IPS-11a (cell line): Measurements from ENCODE around the gene WDFY3.

Experiments used
- H3K4me3 ChIP-seq: one replicate; pipeline ENCODE4 v1.5.1; 2013; ENCODE audit warnings: low read depth, low read length, control low read depth

The WDFY3 gene, protein sequence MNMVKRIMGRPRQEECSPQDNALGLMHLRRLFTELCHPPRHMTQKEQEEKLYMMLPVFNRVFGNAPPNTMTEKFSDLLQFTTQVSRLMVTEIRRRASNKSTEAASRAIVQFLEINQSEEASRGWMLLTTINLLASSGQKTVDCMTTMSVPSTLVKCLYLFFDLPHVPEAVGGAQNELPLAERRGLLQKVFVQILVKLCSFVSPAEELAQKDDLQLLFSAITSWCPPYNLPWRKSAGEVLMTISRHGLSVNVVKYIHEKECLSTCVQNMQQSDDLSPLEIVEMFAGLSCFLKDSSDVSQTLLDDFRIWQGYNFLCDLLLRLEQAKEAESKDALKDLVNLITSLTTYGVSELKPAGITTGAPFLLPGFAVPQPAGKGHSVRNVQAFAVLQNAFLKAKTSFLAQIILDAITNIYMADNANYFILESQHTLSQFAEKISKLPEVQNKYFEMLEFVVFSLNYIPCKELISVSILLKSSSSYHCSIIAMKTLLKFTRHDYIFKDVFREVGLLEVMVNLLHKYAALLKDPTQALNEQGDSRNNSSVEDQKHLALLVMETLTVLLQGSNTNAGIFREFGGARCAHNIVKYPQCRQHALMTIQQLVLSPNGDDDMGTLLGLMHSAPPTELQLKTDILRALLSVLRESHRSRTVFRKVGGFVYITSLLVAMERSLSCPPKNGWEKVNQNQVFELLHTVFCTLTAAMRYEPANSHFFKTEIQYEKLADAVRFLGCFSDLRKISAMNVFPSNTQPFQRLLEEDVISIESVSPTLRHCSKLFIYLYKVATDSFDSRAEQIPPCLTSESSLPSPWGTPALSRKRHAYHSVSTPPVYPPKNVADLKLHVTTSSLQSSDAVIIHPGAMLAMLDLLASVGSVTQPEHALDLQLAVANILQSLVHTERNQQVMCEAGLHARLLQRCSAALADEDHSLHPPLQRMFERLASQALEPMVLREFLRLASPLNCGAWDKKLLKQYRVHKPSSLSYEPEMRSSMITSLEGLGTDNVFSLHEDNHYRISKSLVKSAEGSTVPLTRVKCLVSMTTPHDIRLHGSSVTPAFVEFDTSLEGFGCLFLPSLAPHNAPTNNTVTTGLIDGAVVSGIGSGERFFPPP (N-terminal part only)

DNA sequence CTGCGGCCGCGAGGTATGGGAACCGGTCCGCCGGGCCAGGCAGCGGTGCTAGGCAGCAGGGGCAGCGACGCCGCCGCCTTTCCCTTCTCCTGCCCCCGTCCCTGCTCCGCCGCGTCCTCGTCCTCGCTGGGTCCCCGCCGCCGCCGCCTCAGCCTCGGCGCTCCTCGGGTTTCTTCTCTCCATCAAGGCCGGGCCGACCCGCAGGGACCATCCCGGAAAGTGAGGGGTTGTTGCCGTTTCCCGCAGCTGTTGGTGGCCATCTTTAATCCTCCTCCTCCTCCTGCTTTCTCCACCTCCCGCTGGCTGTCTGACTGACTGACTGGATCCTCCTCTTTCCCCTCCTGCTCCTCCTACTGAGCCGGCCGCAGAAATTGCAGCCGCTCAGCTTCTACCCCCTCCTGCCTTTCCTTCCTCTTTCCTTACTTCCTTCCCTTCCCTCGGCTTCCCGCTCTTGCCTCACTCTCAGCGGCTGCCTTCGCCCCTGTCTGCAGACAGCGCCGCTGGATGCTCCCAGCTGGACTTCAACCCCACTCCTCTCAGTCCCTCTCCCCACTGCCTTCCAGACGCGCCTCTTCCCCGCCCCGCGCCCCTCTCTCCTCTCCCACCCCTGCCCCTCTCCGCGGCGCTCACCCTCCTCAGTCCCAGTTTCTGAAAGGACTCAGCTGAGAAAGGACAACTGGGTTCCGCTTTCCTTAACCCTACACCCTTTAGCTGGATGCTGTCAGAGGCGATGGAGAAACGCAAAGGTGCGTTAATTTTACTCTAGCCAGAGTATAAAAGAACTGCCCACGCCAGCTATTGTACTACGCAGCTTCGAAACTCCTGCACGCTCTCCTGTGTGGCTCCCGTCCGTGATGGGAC lies at the start of gene WDFY3:
Gene WDFY3, minus strand, starts transcription at position 309 of the 861 bp plus-strand sequence. CDS start 106,099 bp downstream, outside the sequence.
- H3K4me3 ChIP-seq, result peak within 1 kb of the TSS; percentile 75

DNA sequence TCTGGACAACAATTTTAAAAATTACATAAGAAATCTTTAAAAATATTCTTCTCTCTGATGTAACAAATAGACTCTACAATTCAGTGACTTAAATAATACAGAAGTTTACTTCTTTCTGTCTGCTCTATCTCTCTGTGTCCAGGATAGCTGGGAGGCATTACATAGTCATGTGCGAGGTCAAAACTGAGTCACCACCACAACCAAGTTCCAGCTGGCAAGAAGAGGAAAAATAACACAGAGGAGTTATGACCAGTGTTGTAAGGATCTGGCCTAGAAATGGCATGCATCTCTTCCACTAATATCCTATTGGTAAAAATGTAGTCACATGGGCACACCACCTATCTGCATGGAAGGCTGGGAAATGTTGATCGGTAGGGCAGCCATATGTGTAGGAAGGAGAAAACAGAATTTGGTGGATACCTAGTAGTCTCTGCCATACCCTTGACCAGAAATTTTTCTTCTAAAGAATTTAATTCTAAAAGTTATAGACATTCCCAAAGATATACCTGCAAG lies 39.4 kb upstream of the WDFY3 start:
- H3K4me3 ChIP-seq, result no peak overlapping the region

DNA sequence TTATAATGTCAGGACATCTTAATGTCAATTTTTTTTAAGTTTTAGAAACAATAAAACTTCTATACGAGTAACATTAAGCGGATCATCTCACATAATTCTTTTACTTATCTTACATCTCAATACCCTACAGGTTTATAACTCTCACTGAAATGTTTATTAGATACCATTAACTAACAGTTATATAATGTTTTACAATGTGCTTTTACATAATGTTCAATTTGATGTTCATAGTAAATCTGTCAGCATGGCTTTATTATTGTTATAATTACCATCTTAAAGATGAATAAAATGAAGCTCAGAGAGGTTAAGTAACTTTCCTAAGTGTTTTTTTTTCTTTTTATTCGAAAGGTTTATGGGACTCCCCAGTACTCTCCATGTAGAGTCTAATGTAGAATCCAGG lies 33.9 kb upstream of the WDFY3 start:
- H3K4me3 ChIP-seq, result no peak overlapping the region

DNA sequence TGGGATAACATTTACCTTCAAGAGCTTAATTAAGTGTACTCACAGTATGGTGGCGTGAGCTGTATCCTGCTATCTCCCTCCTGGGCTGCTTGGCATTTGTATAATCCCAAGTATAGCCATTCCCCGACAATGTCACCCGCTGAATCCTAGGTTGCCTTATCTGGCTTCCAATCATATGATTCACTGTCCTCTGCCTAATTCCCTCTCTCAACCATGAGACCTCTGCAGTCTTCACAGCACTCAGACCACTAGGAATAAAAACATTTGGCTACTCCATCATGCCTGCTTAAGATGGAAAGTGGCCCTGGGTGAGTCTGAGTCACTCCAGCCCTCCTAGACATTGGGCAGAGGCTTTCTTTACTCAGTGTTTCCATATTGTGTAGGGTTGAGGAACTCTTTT lies 28.9 kb upstream of the WDFY3 start:
- H3K4me3 ChIP-seq, result no peak overlapping the region

DNA sequence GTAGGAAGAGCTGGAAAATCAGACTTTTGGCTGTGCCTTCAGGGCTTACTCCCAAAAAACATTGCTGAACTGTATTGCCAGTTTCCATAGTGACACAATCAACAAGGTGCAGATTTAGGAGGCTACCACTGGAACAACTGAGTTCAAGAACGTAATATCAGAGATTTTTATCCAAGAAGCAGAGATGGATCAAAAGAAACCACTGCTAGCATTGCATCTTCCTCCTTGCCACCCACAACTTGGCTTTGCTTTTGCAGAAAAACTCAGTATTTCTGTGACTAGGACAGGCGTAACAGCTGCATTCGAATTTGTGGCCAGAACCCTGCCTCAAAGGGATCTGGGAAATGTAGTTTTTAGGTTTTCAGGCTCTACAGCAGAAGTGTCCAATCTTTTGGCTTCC lies 27.8 kb upstream of the WDFY3 start:
- no peak overlapping the region for H3K4me3 ChIP-seq

DNA sequence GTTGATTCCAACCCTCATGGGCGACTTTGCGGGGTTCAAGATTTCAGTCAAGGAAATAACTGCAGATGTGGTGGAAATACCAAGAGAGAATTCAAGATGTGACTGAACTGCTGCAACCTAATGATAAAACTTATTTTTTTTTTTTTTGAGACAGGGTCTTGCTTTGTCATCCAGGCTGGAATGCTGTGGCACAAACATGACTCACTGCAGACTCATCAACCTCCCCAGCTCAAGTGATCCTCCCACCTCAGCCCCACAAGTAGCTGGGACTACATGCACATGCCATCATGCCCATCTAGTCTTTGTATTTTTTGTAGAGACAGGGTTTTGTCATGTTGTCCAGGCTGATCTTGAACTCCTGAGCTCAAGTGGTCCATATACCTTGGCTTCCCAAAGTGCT lies 19.5 kb upstream of the WDFY3 start:
- H3K4me3 ChIP-seq, result no peak overlapping the region

DNA sequence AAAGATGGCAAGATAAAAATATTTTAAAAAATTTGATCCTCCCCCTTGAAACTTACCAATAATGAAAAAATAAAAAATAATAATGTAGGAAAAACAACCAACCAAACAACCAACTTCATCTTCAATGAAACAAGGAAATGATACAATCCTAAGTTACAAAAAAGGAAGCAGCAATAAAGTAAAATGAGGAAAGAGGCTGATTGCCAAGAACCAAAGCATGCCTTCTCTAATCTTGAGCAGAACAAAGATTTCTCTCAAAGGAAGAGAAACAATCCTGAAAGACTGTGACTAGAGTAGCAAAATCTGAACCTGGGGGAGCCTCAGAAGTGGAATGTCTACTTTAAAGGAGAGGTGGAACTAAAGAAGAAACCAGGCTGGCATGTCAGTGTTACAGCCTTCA lies 10.9 kb upstream of the WDFY3 start:
- no peak overlapping the region for H3K4me3 ChIP-seq

DNA sequence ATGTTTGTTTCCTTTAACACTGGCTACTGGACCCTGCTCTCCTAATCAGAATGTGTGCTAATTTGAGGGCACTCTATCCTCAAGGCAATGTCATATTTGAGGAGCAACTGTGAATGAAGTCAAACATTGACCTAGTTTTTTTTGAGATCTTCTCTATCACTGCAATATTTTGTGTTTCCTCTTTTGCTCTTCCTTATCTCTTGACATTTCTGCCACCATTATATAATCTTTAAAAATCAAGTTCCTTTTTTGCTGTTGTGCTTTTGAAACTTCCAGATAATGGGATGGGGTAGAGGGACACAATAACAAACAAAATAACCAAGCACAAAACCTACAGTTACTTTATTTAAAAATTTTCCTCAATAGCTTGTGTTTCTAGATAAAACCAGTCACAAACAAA lies 7.4 kb upstream of the WDFY3 start:
- H3K4me3 ChIP-seq, result no peak overlapping the region

DNA sequence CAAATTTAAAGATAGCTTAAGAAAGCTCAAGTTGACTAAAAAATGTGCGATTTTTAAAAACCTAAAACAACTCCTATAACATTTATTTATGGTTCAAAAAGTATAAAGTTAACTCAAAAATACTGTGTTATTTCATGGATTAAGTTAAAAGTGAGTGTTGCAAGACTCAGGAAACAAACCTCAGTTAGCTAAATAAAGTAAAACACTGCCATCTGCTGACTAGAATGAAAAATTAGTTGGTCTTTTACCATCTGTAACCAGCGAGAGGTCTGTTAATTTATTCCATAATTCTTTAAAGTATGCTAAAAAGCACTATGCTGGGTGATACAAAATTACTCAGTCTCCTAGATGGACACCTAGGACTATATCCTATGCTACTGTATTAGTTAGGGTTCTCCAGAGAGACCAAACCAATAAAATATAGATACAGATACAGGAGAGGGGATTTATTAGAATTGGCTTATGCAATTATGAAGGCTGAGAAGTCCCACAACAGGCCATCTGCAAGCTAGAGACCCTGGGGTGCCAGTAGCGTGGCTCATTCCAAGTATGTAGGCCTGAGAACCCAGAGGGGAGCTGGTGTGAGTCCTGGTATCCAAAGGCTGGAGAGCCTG lies 4.9 kb upstream of the WDFY3 start:
- H3K4me3 ChIP-seq, result no peak overlapping the region

DNA sequence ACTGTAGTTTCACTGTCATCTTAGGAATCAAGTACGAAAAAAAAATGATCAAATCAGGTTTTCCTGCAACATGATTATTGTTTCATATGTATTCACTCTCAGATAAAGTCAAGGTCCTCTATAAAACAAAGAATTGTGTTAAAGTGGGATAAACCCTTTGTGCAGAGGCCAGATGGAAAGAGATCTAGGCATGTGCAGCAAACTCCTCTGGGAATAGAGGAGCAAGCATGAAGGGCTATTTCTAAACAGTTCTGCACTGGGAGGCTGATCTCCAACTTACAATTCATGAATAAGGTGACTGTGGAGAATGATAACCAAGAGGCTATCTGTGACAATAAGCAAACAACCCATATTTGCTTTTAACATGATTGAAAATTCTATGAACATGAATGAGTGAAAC lies 2.4 kb upstream of the WDFY3 start:
- H3K4me3 ChIP-seq, result no peak overlapping the region

DNA sequence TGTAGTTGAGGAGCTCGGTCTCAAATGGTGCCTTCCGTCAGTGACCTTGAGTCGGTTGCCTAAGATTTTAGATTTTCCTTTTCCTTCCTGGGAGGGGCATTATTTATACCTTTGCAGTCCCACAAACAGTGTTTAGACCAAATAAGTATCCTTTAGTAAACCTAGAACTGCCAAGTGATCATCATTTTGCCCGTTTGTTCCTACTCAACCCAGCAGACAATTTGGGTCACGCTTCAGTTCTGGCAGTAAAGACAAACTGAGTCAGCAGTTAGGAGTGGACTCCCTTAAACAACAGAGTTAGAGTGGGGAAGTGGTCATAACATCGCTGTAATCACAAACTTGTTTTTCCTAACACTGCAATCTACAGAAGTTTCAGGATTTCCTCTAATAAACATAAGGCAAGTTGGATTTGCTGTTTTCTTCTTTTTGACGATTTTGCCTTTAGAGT lies 777 bp upstream of the WDFY3 start:
- H3K4me3 ChIP-seq, result peak overlapping the region; percentile 75

DNA sequence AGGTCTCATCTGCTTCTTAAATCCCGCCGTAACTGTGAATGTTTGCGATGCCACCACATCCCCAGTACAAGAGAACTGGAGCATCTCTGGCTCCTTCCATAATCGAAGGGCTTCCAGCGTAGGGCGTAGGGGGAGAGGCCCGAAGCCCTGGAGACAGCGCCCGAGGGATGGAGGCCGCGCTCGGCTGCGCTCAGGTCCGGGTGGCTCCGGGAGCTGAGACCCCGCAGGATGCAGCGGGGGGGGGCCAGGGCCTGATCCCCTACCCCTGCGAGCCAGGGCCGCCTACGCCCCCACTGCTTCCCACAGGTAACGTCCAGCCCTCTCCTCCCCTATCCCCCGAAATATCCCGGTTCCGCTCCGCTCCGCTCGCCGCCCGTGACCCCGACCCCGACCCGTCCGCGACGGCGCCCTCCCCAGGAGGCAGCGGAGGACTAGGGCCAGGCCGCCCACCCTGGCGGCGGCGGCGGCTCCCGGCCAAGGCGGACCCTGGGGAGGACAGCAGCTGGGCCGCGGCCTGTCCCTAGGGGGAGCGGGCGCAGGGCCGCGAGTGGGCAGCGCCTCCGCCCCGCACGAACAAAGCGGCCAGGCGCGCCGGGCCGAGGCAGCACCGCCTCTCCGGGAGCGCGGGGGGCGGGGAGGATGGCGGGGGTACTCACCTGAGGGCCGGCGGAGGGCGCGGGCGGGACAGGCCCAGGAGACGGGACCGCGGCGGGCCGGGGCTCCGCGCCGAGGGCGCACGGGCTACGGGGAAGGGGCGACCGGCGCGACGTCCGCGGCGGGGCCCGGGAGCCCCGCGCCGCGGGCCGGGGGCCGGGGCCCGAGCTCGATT lies 723 bp downstream of the WDFY3 start:
- peak overlapping the region; percentile 75 for H3K4me3 ChIP-seq

DNA sequence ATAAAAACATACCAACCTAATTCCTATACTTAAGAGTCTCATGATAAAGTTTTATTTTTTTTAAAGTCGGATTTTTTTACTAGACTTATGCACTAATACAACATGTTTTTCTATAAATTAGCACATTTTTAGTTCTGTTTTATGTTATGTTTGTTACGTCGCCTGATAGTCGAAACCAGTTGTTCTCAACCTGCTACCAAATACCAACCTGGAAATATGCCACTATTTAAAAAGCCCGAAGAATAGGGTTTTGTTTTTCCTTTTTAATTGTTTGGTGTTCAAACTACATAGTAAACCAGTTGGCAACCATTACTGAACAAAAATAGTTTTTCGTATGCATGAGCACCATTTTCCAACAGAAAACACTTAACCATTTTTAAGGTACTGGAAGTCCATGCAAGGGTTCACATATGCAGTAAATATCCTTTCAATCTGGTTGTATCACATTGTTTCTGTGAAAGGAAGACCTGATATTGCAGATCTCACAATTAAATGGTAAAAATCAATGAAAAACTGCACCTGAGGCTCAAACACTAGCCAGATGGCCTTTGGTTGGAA lies 1.4 kb downstream of the WDFY3 start:
- peak overlapping the region; percentile 75 for H3K4me3 ChIP-seq

DNA sequence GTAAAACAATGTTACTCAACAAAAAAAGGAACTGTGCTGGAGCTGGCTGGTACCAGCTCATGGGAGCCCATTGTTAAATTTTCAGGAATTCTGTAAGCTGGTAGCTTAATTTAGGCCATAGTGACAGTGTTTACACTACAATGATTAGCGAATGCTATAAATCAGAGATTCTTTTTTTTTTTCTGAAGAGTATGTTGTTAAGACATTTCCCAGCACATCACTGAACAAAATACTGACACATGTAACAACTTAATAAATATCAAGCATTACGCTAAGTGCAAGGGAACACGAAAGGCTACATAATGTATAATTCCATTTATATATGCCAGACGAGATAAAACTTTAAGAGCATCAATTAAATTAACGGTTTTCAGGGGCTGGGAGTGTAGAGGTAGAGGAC lies 4.4 kb downstream of the WDFY3 start:
- no peak overlapping the region for H3K4me3 ChIP-seq

DNA sequence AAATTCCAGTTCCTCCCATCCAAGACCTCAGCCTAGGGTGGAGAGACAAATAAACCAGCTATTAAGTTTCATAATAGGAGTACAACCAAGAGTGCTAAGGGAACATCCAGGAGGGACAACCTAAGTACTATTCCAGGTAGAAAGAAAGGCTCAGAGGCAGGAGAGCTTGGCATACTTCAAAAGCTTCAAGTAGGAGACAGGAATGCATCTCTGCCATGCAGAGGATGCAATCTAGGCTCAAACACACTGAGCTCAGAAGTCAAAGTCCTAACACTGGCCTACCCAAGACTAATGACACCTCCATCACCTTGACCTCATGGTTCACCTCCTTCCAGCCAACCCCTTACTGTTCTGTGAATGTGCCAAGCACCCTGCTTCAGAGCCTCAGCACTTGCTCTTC lies 8.1 kb downstream of the WDFY3 start:
- no peak overlapping the region for H3K4me3 ChIP-seq

DNA sequence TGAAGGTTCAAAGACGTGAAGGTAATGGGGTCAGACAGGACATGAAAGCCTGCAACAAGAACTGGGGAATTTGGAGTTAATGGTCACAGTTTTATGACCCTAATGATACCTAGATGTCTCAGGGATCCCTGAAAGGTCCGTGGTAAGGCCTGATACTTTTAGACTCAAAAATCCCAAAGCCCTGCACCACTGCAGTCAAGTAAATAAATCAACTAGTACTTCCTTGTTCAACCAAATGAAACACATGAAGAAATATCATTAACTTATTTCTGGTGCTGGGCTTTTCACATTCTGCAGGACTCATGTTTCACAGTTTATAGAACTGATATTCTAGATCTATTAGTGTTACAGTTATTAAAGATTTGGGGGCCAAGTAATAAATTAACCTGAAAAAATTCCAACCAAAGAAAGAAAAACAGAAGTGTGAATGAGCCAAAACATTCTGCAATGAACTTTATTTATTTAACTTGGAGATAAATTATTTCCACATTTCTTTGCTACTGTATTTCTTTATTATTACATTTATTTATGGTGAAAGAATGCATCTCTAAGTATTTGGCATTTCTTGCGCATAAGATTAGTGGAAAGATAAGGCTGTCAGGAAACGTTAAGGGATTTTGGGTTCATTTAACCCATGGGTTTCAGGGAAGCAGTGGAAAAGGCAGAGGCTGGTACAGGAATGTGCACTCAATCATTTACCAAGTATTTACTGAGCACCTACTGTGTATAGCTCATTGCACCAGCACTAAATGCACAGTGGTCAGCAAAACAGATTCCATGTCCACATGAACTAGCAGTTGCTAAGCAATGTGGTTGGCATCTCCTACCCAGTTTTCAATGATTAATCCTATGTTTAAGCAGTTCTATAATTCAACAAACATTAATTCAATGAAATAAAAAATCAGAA lies 8.7 kb downstream of the WDFY3 start:
- H3K4me3 ChIP-seq, result no peak overlapping the region

DNA sequence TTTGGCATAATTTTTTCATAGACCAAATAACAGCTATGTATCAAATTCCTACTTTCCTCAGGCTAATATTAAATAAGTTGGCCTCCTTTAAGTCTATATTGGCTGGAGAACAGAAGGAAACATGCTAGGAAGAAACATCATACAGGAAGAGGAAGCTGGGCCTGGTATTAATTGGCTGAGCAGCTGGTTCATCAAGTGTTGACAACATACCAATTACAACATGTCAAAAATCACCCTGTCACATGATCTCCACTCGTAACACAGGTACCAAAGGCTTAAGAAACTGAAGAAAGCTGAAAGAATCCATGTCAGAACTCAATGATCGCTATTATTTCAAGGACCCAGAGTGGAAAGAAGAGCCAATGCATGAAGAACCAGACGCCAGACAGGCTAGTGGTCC lies 10.5 kb downstream of the WDFY3 start:
- H3K4me3 ChIP-seq, result no peak overlapping the region
